ENCODE measurements around the gene HOXB6. TPM values are rescaled to one million over a fixed set of nuclear protein-coding genes. Genes with fewer than 3 reads are reported as not detected.

HOXB6 gene
- total RNA-seq, 2 donors from 2014 or later: 0.16 TPM; not detected in 1

- H3K9me3 Mint-ChIP-seq: no peaks in the 10 kb centered on the region
- no peaks in the 10 kb centered on the region for H3K36me3 Mint-ChIP-seq
- DNase-seq (ENCODE audit: low spot score in 2 of 2) (no peak), ATAC-seq (no peak)
- no peak overlapping the region for H3K27ac Mint-ChIP-seq
Measured at GRCh38 chr17:48571024-48571818, 33.6 kb downstream of the HOXB6 start.

- Mint-ChIP-seq H3K9me3 (no peaks in the 10 kb centered on the region), H3K36me3 (no peaks in the 10 kb centered on the region), H3K27ac (no peak overlapping the region)
- DNase-seq (ENCODE audit: low spot score in 2 of 2) (no peak), ATAC-seq (no peak)
Measured at GRCh38 chr17:48570325-48571023, 34.3 kb downstream of the HOXB6 start.

- no peak overlapping the region for H3K27ac Mint-ChIP-seq
- no peaks in the 10 kb centered on the region for H3K36me3 Mint-ChIP-seq
- H3K9me3 Mint-ChIP-seq: no peaks in the 10 kb centered on the region
- ATAC-seq (no peak), DNase-seq (ENCODE audit: low spot score in 2 of 2) (no peak)
Measured at GRCh38 chr17:48569674-48570324, 35.0 kb downstream of the HOXB6 start.

- Mint-ChIP-seq H3K27ac (no peak overlapping the region), H3K9me3 (no peaks in the 10 kb centered on the region), H3K36me3 (no peaks in the 10 kb centered on the region)
- DNase-seq (ENCODE audit: low spot score in 2 of 2) (no peak), ATAC-seq (no peak)
Measured at GRCh38 chr17:48569240-48569582, 35.6 kb downstream of the HOXB6 start.

- Mint-ChIP-seq H3K27ac (no peak overlapping the region), H3K36me3 (no peaks in the 10 kb centered on the region)
Measured at GRCh38 chr17:48568499-48569239, 36.1 kb downstream of the HOXB6 start.

GRCh38 chr17:48567646-48568354 lies 37.0 kb downstream of the HOXB6 start:
- ATAC-seq (no peak), DNase-seq (ENCODE audit: low spot score in 2 of 2) (no peak)
- H3K36me3 Mint-ChIP-seq: no peaks in the 10 kb centered on the region
- H3K9me3 Mint-ChIP-seq: no peaks in the 10 kb centered on the region
- no peak overlapping the region for H3K27ac Mint-ChIP-seq

More at GRCh38 chr17:48568499-48569239, 36.1 kb downstream of the HOXB6 start:
- no peak for ATAC-seq
- H3K9me3 Mint-ChIP-seq: no peaks in the 10 kb centered on the region
- no peak for DNase-seq (ENCODE audit: low spot score in 2 of 2)

- H3K36me3 Mint-ChIP-seq: no peaks in the 10 kb centered on the region
- ATAC-seq (no peak), DNase-seq (ENCODE audit: low spot score in 2 of 2) (no peak)
- no peaks in the 10 kb centered on the region for H3K9me3 Mint-ChIP-seq
- H3K27ac Mint-ChIP-seq: no peak overlapping the region
Measured at GRCh38 chr17:48567209-48567608, 37.6 kb downstream of the HOXB6 start.

GRCh38 chr17:48566717-48567116 lies 38.1 kb downstream of the HOXB6 start:
- H3K36me3 Mint-ChIP-seq: no peaks in the 10 kb centered on the region
- H3K9me3 Mint-ChIP-seq: no peaks in the 10 kb centered on the region
- H3K27ac Mint-ChIP-seq: no peak overlapping the region
- no peak for ATAC-seq
- no peak for DNase-seq (ENCODE audit: low spot score in 2 of 2)

GRCh38 chr17:48565925-48566710 lies 38.7 kb downstream of the HOXB6 start:
- ATAC-seq (no peak), DNase-seq (ENCODE audit: low spot score in 2 of 2) (no peak)
- Mint-ChIP-seq H3K9me3 (no peaks in the 10 kb centered on the region), H3K27ac (no peak overlapping the region), H3K36me3 (no peaks in the 10 kb centered on the region)

- DNase-seq (ENCODE audit: low spot score in 2 of 2) (no peak), ATAC-seq (no peak)
- H3K36me3 Mint-ChIP-seq: no peaks in the 10 kb centered on the region
- H3K9me3 Mint-ChIP-seq: no peaks in the 10 kb centered on the region
- no peak overlapping the region for H3K27ac Mint-ChIP-seq
Measured at GRCh38 chr17:48565022-48565554, 39.7 kb downstream of the HOXB6 start.

- no peak overlapping the region for H3K27ac Mint-ChIP-seq
- H3K36me3 Mint-ChIP-seq: no peaks in the 10 kb centered on the region
- DNase-seq (ENCODE audit: low spot score in 2 of 2) (no peak), ATAC-seq (no peak)
- H3K9me3 Mint-ChIP-seq: no peaks in the 10 kb centered on the region
Measured at GRCh38 chr17:48564188-48565021, 40.4 kb downstream of the HOXB6 start.

GRCh38 chr17:48563867-48564187 lies 41.0 kb downstream of the HOXB6 start:
- Mint-ChIP-seq H3K36me3 (no peaks in the 10 kb centered on the region), H3K9me3 (no peaks in the 10 kb centered on the region), H3K27ac (no peak overlapping the region)
- DNase-seq (ENCODE audit: low spot score in 2 of 2): no peak
- ATAC-seq: no peak

- ATAC-seq: no peak
- Mint-ChIP-seq H3K36me3 (no peaks in the 10 kb centered on the region), H3K27ac (no peak overlapping the region), H3K9me3 (no peaks in the 10 kb centered on the region)
- no peak for DNase-seq (ENCODE audit: low spot score in 2 of 2)
Measured at GRCh38 chr17:48563385-48563838, 41.4 kb downstream of the HOXB6 start.

GRCh38 chr17:48562934-48563333 lies 41.9 kb downstream of the HOXB6 start:
- H3K36me3 Mint-ChIP-seq: no peaks in the 10 kb centered on the region
- ATAC-seq (no peak), DNase-seq (ENCODE audit: low spot score in 2 of 2) (no peak)
- no peak overlapping the region for H3K27ac Mint-ChIP-seq
- no peaks in the 10 kb centered on the region for H3K9me3 Mint-ChIP-seq
